ENCODE measurements around the gene TMEM52.
"Not testable (repeated sequence)": the region's sequence is repeated elsewhere in the genome, so short reads cannot be mapped to it uniquely, and the experiment has no call there.

TMEM52 gene

DNA sequence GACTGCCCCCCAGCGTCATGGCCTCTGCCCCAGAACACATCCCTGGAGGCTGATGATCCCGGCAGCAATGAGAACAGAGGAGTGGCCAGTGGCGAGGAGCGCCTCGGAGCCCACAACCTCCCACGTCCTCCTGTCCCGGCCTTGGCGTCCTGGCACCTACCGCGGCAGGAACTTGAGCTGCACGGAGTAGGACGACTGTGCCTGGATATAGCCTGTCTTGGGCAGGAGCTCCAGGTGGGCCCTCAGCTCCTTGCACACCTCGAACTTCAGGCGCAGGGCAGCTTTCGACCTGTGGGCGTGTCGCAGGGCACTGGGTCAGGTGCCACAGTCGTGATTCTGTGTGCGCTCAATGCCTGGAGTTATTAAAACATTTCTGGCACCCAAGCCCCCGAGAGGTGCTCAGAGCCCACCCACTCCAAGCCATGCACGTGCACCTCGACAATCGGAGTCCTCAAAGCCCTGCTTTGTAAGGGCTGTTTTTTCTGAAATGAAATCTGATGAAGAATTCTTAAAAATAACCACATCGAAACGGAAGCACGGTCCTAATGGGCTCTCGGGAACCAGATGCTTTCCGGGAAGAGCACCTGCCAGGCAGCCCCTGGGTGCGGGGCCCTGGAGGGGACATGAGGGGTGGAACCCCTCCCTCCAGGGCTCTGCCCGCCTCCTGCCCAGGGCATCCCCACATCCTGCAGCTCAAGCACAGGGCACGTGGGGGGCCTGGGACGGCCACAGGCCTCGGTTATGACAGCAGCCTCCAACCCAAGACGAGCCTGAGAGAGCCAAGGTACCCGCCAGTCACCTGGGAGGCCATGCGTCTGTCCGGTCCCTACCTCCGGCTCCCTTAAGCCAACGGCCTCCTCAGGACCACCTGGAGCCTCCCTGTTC, 23.0 kb upstream of the TMEM52 start:
- H3K36me3 Mint-ChIP-seq (ENCODE audit: low read depth), result no peaks in the 10 kb centered on the region
- H3K9me3 Mint-ChIP-seq, result no peaks in the 10 kb centered on the region
- peaks cover 12% of the 10 kb centered on the region for H3K27me3 Mint-ChIP-seq
- intact Hi-C loops (cut with micrococcal nuclease), result loop anchor here (5.0 kb wide), 1 partner anchor 105 kb away; no protein-coding TSS in a partner anchor
- H3K4me3 Mint-ChIP-seq, result no peak overlapping the region
- no peak overlapping the region for H3K27ac Mint-ChIP-seq
- peaks cover 9% of the 10 kb centered on the region for H3K4me1 Mint-ChIP-seq (ENCODE audit: low read depth)

DNA sequence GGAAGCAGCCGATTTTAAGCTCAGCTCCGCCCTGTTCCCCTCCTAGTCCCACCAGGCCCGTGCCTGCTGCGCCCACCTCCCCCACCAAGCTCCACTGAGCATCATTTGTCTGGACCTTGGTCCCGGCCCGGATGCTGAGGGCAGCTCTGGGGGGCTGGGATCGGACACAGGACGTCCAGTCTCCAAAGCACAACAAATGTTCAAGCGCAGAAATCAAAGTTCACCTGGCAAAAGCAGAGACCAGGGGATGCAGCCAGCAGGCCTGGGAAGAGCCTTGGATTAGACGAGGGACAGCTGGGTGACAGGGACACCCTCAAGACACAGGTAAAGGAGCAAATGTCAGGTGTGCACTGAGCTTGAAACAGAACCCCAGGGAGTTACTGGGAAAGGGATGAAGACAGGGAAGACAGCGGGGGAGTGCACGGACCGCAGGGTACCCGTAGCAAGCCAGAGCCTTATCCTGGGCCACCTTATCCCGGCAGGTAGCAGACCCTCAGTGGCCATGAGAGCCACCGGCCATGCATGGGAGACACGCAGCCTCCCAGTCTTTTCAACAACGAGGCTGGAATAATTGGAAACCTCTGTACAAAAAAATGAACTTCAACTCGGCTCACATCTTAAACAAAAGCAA, 22.2 kb upstream of the TMEM52 start:
- H3K4me1 Mint-ChIP-seq (ENCODE audit: low read depth), result peaks cover 9% of the 10 kb centered on the region
- H3K27ac Mint-ChIP-seq, result no peak overlapping the region
- H3K27me3 Mint-ChIP-seq, result peaks cover 10% of the 10 kb centered on the region
- no peak overlapping the region for H3K4me3 Mint-ChIP-seq
- intact Hi-C loops (cut with micrococcal nuclease), result loop anchor here (5.0 kb wide), 1 partner anchor 106 kb away; no protein-coding TSS in a partner anchor
- H3K9me3 Mint-ChIP-seq, result no peaks in the 10 kb centered on the region
- no peaks in the 10 kb centered on the region for H3K36me3 Mint-ChIP-seq (ENCODE audit: low read depth)

DNA sequence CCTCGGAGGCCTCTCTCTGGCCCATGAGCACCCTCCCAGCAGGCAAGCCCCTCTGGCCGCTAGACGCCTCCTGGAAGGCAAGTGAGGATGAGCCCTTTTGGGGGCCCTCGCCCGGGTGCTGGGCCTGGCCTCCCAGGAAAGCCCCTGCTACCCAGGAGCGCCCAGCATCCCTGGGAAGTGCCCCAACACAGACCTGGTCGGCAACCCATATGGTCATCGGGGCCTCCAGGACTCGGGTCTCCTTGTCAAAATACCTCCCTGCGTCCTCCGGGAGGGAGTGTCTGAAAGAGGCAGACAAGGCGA, 21.0 kb upstream of the TMEM52 start:
- Mint-ChIP-seq H3K27me3 (peaks cover 10% of the 10 kb centered on the region), H3K4me3 (no peak overlapping the region), H3K27ac (no peak overlapping the region), H3K4me1 (ENCODE audit: low read depth) (peaks cover 9% of the 10 kb centered on the region), H3K36me3 (ENCODE audit: low read depth) (no peaks in the 10 kb centered on the region), H3K9me3 (no peaks in the 10 kb centered on the region)
- intact Hi-C loops (cut with micrococcal nuclease), result loop anchor here (5.0 kb wide), 1 partner anchor 107 kb away; no protein-coding TSS in a partner anchor

DNA sequence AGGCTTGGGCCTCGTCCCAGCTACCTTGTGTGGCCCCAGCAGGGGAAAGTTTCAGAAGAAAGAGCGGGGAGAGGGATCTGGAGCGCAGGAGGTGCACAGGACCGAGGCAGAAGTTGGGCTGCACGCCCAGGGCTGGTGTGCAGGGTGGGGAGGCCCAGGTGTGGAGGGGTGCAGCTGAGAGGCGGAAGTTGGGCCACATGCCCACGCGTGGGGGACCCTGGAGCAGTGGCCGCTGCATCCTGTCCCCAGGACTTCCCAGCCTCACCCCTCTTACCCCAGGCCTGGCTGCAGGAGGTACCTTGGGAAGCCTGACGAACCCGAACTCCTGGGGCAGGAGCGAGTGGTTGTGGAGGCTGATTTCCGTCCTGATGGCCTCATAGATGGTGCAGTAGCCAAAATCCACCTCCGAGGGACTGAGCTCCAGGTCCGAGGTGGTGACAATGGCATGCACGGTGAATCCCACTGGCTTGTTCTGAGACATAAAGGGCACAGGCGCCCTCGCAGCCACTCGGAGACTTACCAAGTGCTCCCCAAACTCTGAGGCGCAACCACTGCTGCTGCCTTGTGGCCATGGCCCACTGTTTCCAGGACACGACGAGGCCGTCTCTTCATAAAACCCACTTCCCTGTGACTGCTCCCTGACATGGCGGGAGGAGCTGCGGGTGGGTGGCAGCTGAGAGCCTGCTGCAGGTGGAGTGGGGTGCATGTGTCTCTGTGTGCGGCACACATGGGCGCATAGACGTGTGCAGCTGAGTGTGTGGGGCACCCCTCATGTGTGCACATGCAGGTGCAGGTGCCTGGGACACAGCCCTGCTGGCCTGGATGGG, 20.4 kb upstream of the TMEM52 start:
- H3K27ac Mint-ChIP-seq, result no peak overlapping the region
- intact Hi-C loops (cut with micrococcal nuclease), result loop anchor here (5.0 kb wide), 1 partner anchor 108 kb away; no protein-coding TSS in a partner anchor
- H3K4me3 Mint-ChIP-seq, result no peak overlapping the region
- H3K4me1 Mint-ChIP-seq (ENCODE audit: low read depth), result peaks cover 9% of the 10 kb centered on the region
- H3K27me3 Mint-ChIP-seq, result peaks cover 10% of the 10 kb centered on the region
- no peaks in the 10 kb centered on the region for H3K36me3 Mint-ChIP-seq (ENCODE audit: low read depth)
- no peaks in the 10 kb centered on the region for H3K9me3 Mint-ChIP-seq

DNA sequence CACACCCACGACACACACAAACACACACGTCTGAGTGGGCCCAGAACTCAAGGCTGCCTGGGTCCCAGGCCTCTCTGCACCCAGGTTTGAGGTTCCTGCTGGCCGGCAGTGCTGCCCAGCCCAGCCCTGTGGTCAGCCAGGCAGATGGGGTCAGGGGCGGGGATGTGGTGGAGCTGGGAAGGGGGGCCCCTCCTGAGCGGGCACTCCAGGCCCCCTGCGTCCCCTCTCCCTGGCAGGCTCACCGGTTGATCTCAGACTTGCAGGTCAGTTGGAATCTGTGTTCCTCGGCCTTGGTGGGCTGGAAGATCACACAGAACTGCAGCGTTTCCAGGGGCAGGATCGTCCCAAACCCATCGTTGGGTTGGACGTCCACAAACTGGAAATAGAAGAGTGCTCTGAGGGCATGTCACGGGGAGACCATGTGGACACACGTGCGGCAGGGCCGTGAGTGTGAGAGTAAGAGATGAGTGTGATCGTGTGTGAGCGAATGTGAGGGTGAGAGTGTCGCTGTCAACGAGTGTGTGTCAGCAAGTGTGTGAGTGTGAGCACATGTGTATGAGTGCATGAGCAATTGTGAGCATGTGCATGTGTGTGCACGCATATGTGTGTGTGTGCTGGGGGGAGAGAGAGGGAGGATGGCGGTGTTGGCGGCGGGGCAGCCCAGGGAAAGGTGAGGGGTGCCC, 19.7 kb upstream of the TMEM52 start:
- no peaks in the 10 kb centered on the region for H3K36me3 Mint-ChIP-seq (ENCODE audit: low read depth)
- no peak overlapping the region for H3K27ac Mint-ChIP-seq
- peaks cover 1% of the 10 kb centered on the region for H3K4me1 Mint-ChIP-seq (ENCODE audit: low read depth)
- H3K9me3 Mint-ChIP-seq, result no peaks in the 10 kb centered on the region
- no peak overlapping the region for H3K4me3 Mint-ChIP-seq
- intact Hi-C loops (cut with micrococcal nuclease), result no loop called here
- H3K27me3 Mint-ChIP-seq, result peaks cover 4% of the 10 kb centered on the region

DNA sequence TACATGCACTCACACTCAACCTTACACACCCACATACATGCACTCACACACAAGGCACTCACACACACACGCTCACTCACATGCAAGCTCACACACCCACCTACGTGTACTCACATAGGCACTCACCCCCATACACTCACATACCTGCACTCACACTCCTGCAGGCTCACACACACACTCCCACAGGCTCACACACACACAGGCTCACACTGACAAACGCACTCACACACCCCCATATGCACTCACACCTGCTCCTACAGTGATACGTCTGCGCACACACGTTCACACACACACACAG, 19.1 kb upstream of the TMEM52 start:
- Mint-ChIP-seq H3K9me3 (no peaks in the 10 kb centered on the region), H3K4me1 (ENCODE audit: low read depth) (no peaks in the 10 kb centered on the region), H3K4me3 (no peak overlapping the region), H3K27me3 (peaks cover 4% of the 10 kb centered on the region), H3K27ac (no peak overlapping the region), H3K36me3 (ENCODE audit: low read depth) (no peaks in the 10 kb centered on the region)
- intact Hi-C loops (cut with micrococcal nuclease), result no loop called here

DNA sequence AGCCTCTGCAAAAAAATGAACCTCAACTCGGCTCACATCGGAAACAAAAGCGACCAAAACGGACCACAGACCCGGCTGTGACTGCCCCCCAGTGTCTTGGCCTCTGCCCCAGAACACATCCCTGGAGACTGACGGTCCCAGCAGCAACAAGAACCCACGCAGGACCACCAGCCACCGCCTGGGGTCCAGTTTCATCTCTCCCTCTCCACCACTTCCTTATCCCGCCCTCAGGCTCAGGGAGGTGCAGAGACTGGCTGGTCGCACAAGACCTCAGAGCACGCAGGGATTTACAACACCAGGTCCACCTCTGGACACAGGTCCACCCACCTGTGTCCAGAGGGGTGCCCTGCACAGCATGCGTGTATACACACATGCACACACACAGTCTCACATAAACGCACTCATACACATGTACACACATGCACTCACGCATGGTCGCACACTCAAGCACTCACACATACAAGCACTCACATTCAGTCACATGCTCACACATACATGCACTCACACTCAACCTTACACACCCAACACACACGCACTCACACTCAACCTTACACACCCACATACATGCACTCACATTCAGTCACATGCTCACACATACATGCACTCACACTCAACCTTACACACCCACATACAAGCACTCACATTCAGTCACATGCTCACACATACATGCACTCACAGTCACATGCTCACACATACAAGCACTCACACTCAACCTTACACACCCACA, 18.6 kb upstream of the TMEM52 start:
- H3K27ac Mint-ChIP-seq, result no peak overlapping the region
- H3K9me3 Mint-ChIP-seq, result no peaks in the 10 kb centered on the region

DNA sequence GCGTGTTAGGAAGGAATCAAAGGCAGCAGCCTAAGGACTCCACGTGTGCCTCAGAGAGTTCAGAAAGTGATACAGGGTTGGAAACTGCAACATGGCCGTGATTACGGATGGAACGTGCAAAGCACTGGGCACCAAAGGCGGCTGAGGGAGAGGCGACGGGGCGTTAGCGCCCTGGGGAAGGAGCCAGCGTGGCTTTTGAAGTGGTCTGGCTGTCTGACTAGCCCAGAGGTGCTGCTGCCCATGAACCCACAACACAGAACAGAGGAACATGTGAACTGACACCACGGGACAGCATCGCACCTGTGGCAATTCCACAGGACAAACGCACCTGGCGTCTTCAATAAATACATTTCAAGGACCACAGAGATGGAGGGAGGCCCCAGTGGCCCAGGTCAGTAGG, 18.0 kb upstream of the TMEM52 start:
- Mint-ChIP-seq H3K27ac (no peak overlapping the region), H3K4me1 (ENCODE audit: low read depth) (no peaks in the 10 kb centered on the region), H3K36me3 (ENCODE audit: low read depth) (no peaks in the 10 kb centered on the region), H3K27me3 (peaks cover 4% of the 10 kb centered on the region), H3K9me3 (no peaks in the 10 kb centered on the region), H3K4me3 (no peak overlapping the region)
- intact Hi-C loops (cut with micrococcal nuclease), result no loop called here

More for the DNA sequence above, 18.6 kb upstream of the TMEM52 start:
- intact Hi-C loops (cut with micrococcal nuclease), result no loop called here
- H3K27me3 Mint-ChIP-seq, result peaks cover 4% of the 10 kb centered on the region
- no peak overlapping the region for H3K4me3 Mint-ChIP-seq
- no peaks in the 10 kb centered on the region for H3K36me3 Mint-ChIP-seq (ENCODE audit: low read depth)
- no peaks in the 10 kb centered on the region for H3K4me1 Mint-ChIP-seq (ENCODE audit: low read depth)

DNA sequence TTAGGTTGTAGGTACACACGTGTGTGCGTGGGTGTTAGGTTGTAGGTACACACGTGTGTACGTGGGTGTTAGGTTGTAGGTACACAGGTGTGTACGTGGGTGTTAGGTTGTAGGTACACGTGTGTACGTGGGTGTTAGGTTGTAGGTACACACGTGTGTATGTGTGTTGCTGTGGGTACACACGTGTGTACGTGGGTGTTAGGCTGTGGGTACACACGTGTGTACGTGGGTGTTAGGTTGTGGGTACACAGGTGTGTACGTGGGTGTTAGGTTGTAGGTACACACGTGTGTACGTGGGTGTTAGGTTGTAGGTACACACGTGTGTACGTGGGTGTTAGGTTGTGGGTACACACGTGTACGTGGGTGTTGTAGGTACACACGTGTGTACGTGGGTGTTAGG, 15.8 kb upstream of the TMEM52 start:
- H3K36me3 Mint-ChIP-seq (ENCODE audit: low read depth); H3K27ac Mint-ChIP-seq; intact Hi-C loops (cut with micrococcal nuclease); H3K9me3 Mint-ChIP-seq; H3K4me3 Mint-ChIP-seq; H3K4me1 Mint-ChIP-seq (ENCODE audit: low read depth); H3K27me3 Mint-ChIP-seq: not testable (repeated sequence)

DNA sequence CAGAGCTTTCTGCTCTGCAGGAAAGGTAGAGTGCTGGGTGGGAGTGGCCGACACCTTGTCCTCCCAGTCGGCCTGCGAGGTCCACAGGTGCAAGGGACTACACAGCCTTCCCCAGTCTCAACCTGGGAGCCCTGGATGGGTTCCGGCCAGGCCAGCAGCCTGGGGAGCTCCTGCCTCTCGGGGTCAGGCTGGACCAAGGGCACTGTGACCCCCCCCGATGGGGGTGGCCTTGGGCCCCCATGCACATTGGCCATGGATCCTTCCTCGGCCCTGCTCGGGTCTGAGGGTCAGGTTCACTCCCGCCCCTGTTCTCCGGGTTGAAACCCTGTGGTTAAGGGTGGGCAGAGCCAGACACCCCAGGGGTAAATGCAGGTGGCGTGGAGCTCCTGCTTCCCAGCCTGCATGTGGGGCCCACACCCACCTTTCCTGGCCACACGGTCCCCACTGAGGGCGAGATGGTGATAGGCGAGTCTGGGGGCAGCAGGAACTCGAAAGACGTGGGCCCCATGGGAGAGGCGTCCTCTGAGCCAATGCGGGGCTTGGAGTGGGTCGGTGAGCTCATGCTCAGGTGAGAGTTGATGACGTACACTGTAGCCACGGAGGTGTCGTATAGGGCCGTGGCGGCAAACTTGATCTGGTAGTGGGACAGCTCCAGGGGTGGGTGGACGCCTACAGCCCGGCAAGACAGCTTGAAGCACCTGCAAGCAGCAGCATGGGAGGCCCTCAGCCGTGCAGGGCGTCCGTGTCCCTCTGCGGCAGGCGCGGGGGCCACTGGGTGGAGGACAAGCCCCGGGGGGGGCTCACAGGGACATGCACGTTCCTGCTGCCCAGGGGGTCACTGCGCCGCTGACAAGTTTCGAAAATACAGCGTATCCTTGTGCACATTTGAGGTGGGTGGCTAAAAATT, 10.8 kb upstream of the TMEM52 start:
- H3K4me1 Mint-ChIP-seq (ENCODE audit: low read depth), result no peaks in the 10 kb centered on the region
- intact Hi-C loops (cut with micrococcal nuclease), result no loop called here
- H3K4me3 Mint-ChIP-seq, result no peak overlapping the region
- peaks cover 20% of the 10 kb centered on the region for H3K27me3 Mint-ChIP-seq
- H3K36me3 Mint-ChIP-seq (ENCODE audit: low read depth), result no peaks in the 10 kb centered on the region
- no peak overlapping the region for H3K27ac Mint-ChIP-seq
- no peaks in the 10 kb centered on the region for H3K9me3 Mint-ChIP-seq

DNA sequence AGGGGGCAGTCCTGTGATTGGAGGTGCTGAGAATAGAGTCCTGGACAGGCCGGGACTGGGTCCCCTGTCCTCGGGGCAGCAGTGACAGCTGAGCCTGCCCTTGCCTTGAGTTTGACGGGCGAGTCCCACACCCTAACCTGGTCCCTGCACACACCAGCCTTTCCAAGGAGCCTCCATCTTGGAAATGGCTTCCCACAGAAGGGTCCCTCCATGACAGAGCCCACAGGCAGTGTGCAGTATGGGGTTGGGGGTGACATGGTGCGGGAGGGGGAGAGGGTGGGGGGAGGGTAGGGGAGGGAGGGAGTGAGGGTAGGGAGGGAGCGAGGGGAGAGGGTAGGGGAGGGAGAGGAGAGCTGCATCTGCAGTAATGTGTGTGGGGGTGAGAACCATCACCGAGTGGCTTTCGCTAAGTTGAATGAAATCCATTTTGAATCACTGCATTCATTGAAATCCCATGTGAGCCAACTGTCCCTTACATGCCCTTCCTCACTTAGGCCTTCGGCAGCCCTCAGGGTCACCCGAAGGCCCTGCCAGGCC, 10.1 kb upstream of the TMEM52 start:
- H3K4me3 Mint-ChIP-seq, result no peak overlapping the region

DNA sequence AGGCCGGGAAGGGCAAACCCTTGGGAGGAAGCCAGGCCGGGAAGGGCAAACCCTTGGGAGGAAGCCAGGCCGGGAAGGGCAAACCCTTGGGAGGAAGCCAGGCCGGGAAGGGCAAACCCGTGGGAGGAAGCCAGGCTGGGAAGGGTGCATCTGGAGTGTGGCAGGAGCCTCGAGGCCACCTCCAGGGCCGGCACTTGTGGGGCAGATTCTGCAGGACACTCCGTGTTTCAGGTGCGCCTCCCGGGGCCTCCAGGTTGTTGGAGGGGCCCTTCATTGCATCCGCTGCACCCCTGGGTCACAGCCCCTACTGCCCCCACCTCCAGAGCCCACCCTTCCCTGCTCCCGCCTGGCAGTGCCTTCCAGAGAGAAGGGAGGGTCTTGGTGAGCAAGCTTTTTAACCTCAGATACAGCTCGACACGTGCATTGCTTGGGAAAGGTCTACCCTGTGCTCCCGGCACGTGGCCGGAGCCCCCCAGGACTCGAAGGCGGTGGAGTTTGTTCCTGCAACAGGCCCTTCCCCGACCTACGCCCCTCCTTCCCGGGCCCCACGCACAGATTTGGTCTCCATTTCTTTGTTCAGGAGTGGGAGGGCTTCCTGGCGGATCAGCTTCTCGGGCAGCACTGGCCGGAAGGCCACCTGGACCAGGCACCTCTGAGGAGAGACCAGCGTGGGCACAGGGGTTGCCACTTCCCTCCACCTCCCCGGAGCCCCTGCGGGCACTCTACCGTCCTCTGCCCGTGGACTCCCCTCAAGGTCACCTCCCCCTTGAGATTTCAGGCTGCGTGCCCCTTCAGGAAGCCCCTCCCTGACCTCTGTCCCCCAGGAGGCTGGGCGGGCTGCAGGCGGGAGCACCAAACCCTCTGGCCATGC, 9.4 kb upstream of the TMEM52 start:
- no peak overlapping the region for H3K4me3 Mint-ChIP-seq
- intact Hi-C loops (cut with micrococcal nuclease), result no loop called here
- peaks cover 23% of the 10 kb centered on the region for H3K27me3 Mint-ChIP-seq
- H3K36me3 Mint-ChIP-seq (ENCODE audit: low read depth), result no peaks in the 10 kb centered on the region
- no peak overlapping the region for H3K27ac Mint-ChIP-seq
- H3K4me1 Mint-ChIP-seq (ENCODE audit: low read depth), result no peaks in the 10 kb centered on the region
- H3K9me3 Mint-ChIP-seq, result no peaks in the 10 kb centered on the region

More for the DNA sequence above, 10.1 kb upstream of the TMEM52 start:
- Mint-ChIP-seq H3K9me3 (no peaks in the 10 kb centered on the region), H3K4me1 (ENCODE audit: low read depth) (no peaks in the 10 kb centered on the region), H3K27me3 (peaks cover 22% of the 10 kb centered on the region), H3K27ac (no peak overlapping the region), H3K36me3 (ENCODE audit: low read depth) (no peaks in the 10 kb centered on the region)
- intact Hi-C loops (cut with micrococcal nuclease), result no loop called here
